ENCODE results near the gene POFUT2.
"Not testable (repeated sequence)": the region's sequence is repeated elsewhere in the genome, so short reads cannot be mapped to it uniquely, and the experiment has no call there.

The POFUT2 gene

GRCh38 chr21:45310459-45310858, 22.8 kb upstream of the POFUT2 start:
- no peak for DNase-seq (ENCODE audit: low read depth)

- no peak for DNase-seq (ENCODE audit: low read depth)
Observed at GRCh38 chr21:45309987-45310381, 22.3 kb upstream of the POFUT2 start.

GRCh38 chr21:45309069-45309986, 21.6 kb upstream of the POFUT2 start:
- peak; percentile 74 for DNase-seq (ENCODE audit: low read depth)

- peak; percentile 78 for DNase-seq (ENCODE audit: low read depth)
Observed at GRCh38 chr21:45308194-45309068, 20.7 kb upstream of the POFUT2 start.

- not testable (repeated sequence) for DNase-seq (ENCODE audit: low read depth)
Observed at GRCh38 chr21:45307597-45308158, 20.0 kb upstream of the POFUT2 start.

- peak; percentile 89 for DNase-seq (ENCODE audit: low read depth)
Observed at GRCh38 chr21:45306832-45307571, 19.3 kb upstream of the POFUT2 start.

- no peak for DNase-seq (ENCODE audit: low read depth)
Observed at GRCh38 chr21:45306453-45306831, 18.7 kb upstream of the POFUT2 start.

GRCh38 chr21:45305836-45306235, 18.1 kb upstream of the POFUT2 start:
- no peak for DNase-seq (ENCODE audit: low read depth)

GRCh38 chr21:45304945-45305344, 17.2 kb upstream of the POFUT2 start:
- no peak for DNase-seq (ENCODE audit: low read depth)

- DNase-seq (ENCODE audit: low read depth), result no peak
Observed at GRCh38 chr21:45304476-45304830, 16.8 kb upstream of the POFUT2 start.

GRCh38 chr21:45303751-45304475, 16.2 kb upstream of the POFUT2 start:
- DNase-seq (ENCODE audit: low read depth), result no peak

- DNase-seq (ENCODE audit: low read depth), result no peak
Observed at GRCh38 chr21:45303091-45303615, 15.5 kb upstream of the POFUT2 start.

GRCh38 chr21:45302082-45303061, 14.7 kb upstream of the POFUT2 start:
- DNase-seq (ENCODE audit: low read depth), result no peak

- no peak for DNase-seq (ENCODE audit: low read depth)
Observed at GRCh38 chr21:45301521-45302081, 13.9 kb upstream of the POFUT2 start.

- DNase-seq (ENCODE audit: low read depth), result no peak
Observed at GRCh38 chr21:45300786-45301520, 13.3 kb upstream of the POFUT2 start.

- peak; percentile 96 for DNase-seq (ENCODE audit: low read depth)
Observed at GRCh38 chr21:45299864-45300785, 12.4 kb upstream of the POFUT2 start.

GRCh38 chr21:45299026-45299863, 11.6 kb upstream of the POFUT2 start:
- no peak for DNase-seq (ENCODE audit: low read depth)
